Osteoblast (primary cell): ENCODE results near the gene CCDC137. TPM values are rescaled to one million over a fixed set of nuclear protein-coding genes. Genes with fewer than 3 reads are reported as not detected.

ENCODE experiments used
- DNase-seq: peaks from one replicate; pipeline ENCODE4 v3.0.0; 2011; ENCODE audit warnings: low spot score, mixed read lengths; ENCODE audit not compliant: insufficient read length; ENCODE audit errors: missing footprints
- H2AFZ ChIP-seq: 2 replicates; pipeline ENCODE4 v1.6.0; 2011; ENCODE audit warnings: mild to moderate bottlenecking, low read length
- H3K27ac ChIP-seq: 2 replicates; pipeline ENCODE4 v1.5.1; 2011; ENCODE audit warnings: mild to moderate bottlenecking, low read depth, low read length, moderate library complexity
- H3K27me3 ChIP-seq: 2 replicates; pipeline ENCODE4 v1.6.0; 2012; ENCODE audit warnings: mild to moderate bottlenecking, control low read depth, inconsistent platforms, low read length, moderate library complexity; ENCODE audit not compliant: insufficient read depth
- H3K36me3 ChIP-seq: 2 replicates; pipeline ENCODE4 v1.5.1; 2011; ENCODE audit warnings: mild to moderate bottlenecking, low read length, control low read depth, moderate library complexity; ENCODE audit not compliant: insufficient read depth
- H3K4me1 ChIP-seq: 2 replicates; pipeline ENCODE4 v1.5.1; 2011; ENCODE audit warnings: mild to moderate bottlenecking, low read length, control low read depth, moderate library complexity; ENCODE audit not compliant: insufficient read depth
- H3K4me2 ChIP-seq: 2 replicates; pipeline ENCODE4 v1.6.0; 2011; ENCODE audit warnings: mild to moderate bottlenecking, low read length; ENCODE audit not compliant: insufficient read depth
- H3K4me3 ChIP-seq: fragments of 200-600 bp; sonication (generic); 3 replicates; pipeline ENCODE4 v1.5.1; 2012; ENCODE audit warnings: mild to moderate bottlenecking, low read length, inconsistent platforms; ENCODE audit not compliant: insufficient read depth
- H3K79me2 ChIP-seq: 2 replicates; pipeline ENCODE4 v1.6.0; 2012; ENCODE audit warnings: mild to moderate bottlenecking, low read length, control low read depth, inconsistent platforms; ENCODE audit not compliant: insufficient read depth
- H3K9me3 ChIP-seq: 2 replicates; pipeline ENCODE4 v1.5.1; 2011; ENCODE audit warnings: low read depth, low read length, control low read depth
- H4K20me1 ChIP-seq: 2 replicates; pipeline ENCODE4 v1.6.0; 2012; ENCODE audit warnings: mild to moderate bottlenecking, low read length, control low read depth; ENCODE audit not compliant: insufficient read depth
- CTCF ChIP-seq: IDR thresholded peaks from 2 replicates; pipeline ENCODE4 v1.5.1; 2011; ENCODE audit warnings: mild to moderate bottlenecking, low read depth, low read length, moderate library complexity; ENCODE audit errors: extremely low read depth
- small RNA-seq: library from RNA; depleted of rRNA; stranded (forward); fragments of <200 nt; gene quantifications from one replicate; pipeline ENCODE3, GENCODE V24; 2012
- total RNA-seq: library from RNA; depleted of rRNA; stranded (reverse); fragments of >200 nt; gene quantifications from 2 replicates; pipeline ENCODE4 v1.2.3, GENCODE V29; 2012

The CCDC137 gene
- total RNA-seq, 1 donor, result 4.7 TPM

DNA sequence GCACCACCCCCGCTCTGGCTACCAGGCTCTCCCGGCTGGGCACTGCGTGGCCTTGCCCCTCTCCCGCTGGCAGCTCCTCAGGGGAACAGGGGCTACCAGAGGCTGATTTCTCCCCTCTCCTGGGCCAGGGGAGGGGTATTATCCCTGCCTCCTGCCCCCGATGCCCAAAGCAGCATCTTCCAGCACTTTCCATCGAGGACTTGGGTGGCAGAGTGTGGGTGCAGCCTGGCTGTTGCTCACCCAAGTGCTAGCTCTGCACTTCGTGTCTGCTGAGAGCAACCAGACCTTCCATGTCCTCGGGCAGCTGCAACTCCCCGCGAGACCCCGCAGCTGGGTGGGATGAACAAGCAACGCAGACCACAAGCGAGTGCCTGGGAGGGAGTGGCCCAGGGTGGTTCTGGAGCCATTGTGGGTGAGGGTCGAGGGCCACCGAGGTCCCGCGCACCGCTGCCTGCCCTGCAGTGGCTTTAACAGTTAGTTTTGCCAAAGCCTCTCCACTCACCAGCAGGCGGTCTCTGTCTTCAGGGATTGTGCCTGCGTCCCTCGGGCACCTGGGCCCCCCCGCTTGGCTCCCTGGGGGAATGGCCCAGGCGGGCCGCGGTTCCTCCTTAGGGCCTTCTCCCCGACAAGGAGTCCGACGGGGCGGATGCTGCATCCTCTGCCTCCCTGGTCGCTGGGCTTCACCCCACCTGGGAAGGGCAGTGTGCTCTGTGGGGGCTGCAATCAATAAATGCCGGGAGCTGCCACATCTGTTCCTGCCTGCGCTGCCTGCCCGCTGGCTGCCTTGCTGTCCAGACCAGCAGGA is 53.9 kb downstream of the CCDC137 start:
- no peaks in the 10 kb centered on the region for H3K9me3 ChIP-seq
- no peak overlapping the region for H3K4me2 ChIP-seq
- no peak for TF ChIP-seq CTCF

GRCh38 chr17:81722184-81723120 is 55.9 kb downstream of the CCDC137 start:
- no peak for TF ChIP-seq CTCF
- Histone ChIP-seq H3K36me3 (no peaks in the 10 kb centered on the region), H3K27me3 (peaks cover 8% of the 10 kb centered on the region), H3K9me3 (no peaks in the 10 kb centered on the region), H3K4me3 (no peak overlapping the region), H3K4me1 (peaks cover 12% of the 10 kb centered on the region), H3K27ac (no peak overlapping the region), H3K79me2 (no peaks in the 10 kb centered on the region), H2AFZ (no peak overlapping the region), H4K20me1 (no peaks in the 10 kb centered on the region), H3K4me2 (no peak overlapping the region)
- peak; percentile 79 for DNase-seq

More for the DNA sequence above, 53.9 kb downstream of the CCDC137 start:
- Histone ChIP-seq H3K4me3 (no peak overlapping the region), H3K36me3 (no peaks in the 10 kb centered on the region), H3K27me3 (peaks cover 8% of the 10 kb centered on the region), H3K4me1 (peaks cover 12% of the 10 kb centered on the region), H3K79me2 (no peaks in the 10 kb centered on the region), H3K27ac (no peak overlapping the region), H2AFZ (no peak overlapping the region), H4K20me1 (no peaks in the 10 kb centered on the region)
- peak; percentile 81 for DNase-seq

Small RNA genes lying within 50 kb of the gene (small RNA-seq; reads per million reads assigned to genes)
- gene MIR6786, result not detected

Other genes starting within 250 kb of the CCDC137 start
- 10,373 and 13,273 TPM in 2 replicates for gene ACTG1, start 153.9 kb upstream of the CCDC137 start, total RNA-seq
- 2.9 and 5.1 TPM in 2 replicates for gene FSCN2, start 138.4 kb upstream of the CCDC137 start, total RNA-seq
- gene FAAP100, start 114.4 kb upstream of the CCDC137 start, total RNA-seq, result 43.0 and 44.5 TPM in 2 replicates
- gene NPLOC4, start 29.6 kb upstream of the CCDC137 start, total RNA-seq, result 97.8 and 118 TPM in 2 replicates
- gene TSPAN10, start 29.5 kb upstream of the CCDC137 start, total RNA-seq, result 2.9 and 11.5 TPM in 2 replicates
- not detected in 2 replicates for gene PDE6G, start 10.2 kb upstream of the CCDC137 start, total RNA-seq
- gene OXLD1, start 132 bp upstream of the CCDC137 start, total RNA-seq, result 21.0 and 21.5 TPM in 2 replicates
- gene ARL16, start 17.1 kb downstream of the CCDC137 start, total RNA-seq, result 24.5 and 26.1 TPM in 2 replicates
- 100 and 110 TPM in 2 replicates for gene HGS, start 17.3 kb downstream of the CCDC137 start, total RNA-seq
- 6.2 and 8.8 TPM in 2 replicates for gene MRPL12, start 36.6 kb downstream of the CCDC137 start, total RNA-seq
- gene SLC25A10, start 45.5 kb downstream of the CCDC137 start, total RNA-seq, result 7.6 and 8.3 TPM in 2 replicates
- under 0.01 TPM in 1 of 2 replicates, not detected in the other for gene GCGR, start 137.4 kb downstream of the CCDC137 start, total RNA-seq
- gene MCRIP1, start 166.6 kb downstream of the CCDC137 start, total RNA-seq, result 136 and 163 TPM in 2 replicates
- gene PPP1R27, start 168.3 kb downstream of the CCDC137 start, total RNA-seq, result not detected in 2 replicates
- 1,119 and 1,240 TPM in 2 replicates for gene P4HB, start 193.8 kb downstream of the CCDC137 start, total RNA-seq
- 120 and 133 TPM in 2 replicates for gene ARHGDIA, start 204.6 kb downstream of the CCDC137 start, total RNA-seq
- 58.0 and 60.1 TPM in 2 replicates for gene ALYREF, start 224.8 kb downstream of the CCDC137 start, total RNA-seq
- gene ANAPC11, start 225.0 kb downstream of the CCDC137 start, total RNA-seq, result 105 and 123 TPM in 2 replicates
- under 0.01 TPM in 1 of 2 replicates, not detected in the other for gene NPB, start 235.5 kb downstream of the CCDC137 start, total RNA-seq
- gene PCYT2, start 244.7 kb downstream of the CCDC137 start, total RNA-seq, result 61.6 and 67.0 TPM in 2 replicates